HuH-7 (cell line): ENCODE data around the gene CTDNEP1.
A peak's percentile ranks its signal among the peaks of the same experiment; 100 is the strongest.

Experiments used
- DNase-seq: peaks from one replicate; pipeline ENCODE4 v3.0.0; 2011; ENCODE audit warnings: low spot score

Gene CTDNEP1

GRCh38 chr17:7226721-7227710 is 24.5 kb downstream of the CTDNEP1 start:
- DNase-seq, result no peak

- no peak for DNase-seq
These were observed 25.7 kb downstream of the CTDNEP1 start for GRCh38 chr17:7225711-7226331.

- DNase-seq, result no peak
These were observed 26.8 kb downstream of the CTDNEP1 start for GRCh38 chr17:7224661-7225111.

- no peak for DNase-seq
These were observed 27.4 kb downstream of the CTDNEP1 start for GRCh38 chr17:7224110-7224509.

- no peak for DNase-seq
These were observed 28.2 kb downstream of the CTDNEP1 start for GRCh38 chr17:7223375-7223774.

GRCh38 chr17:7222972-7223292 is 28.6 kb downstream of the CTDNEP1 start:
- no peak for DNase-seq

- DNase-seq, result no peak
These were observed 29.2 kb downstream of the CTDNEP1 start for GRCh38 chr17:7222093-7222971.

- DNase-seq, result no peak
These were observed 30.0 kb downstream of the CTDNEP1 start for GRCh38 chr17:7221278-7222092.

GRCh38 chr17:7220593-7221277 is 30.8 kb downstream of the CTDNEP1 start:
- DNase-seq, result no peak

- peak; percentile 78 for DNase-seq
These were observed 31.5 kb downstream of the CTDNEP1 start, which contains the start of the genes ACADVL and DLG4 for GRCh38 chr17:7219812-7220592. Gene ACADVL (plus strand): TSS chr17:7219938. CDS start chr17:7219985, 47 bp downstream. Gene DLG4 (minus strand): TSS chr17:7219836.

GRCh38 chr17:7219229-7219811 is 32.2 kb downstream of the CTDNEP1 start:
- DNase-seq, result no peak

- DNase-seq, result no peak
These were observed 32.8 kb downstream of the CTDNEP1 start for GRCh38 chr17:7218758-7219157.

- no peak for DNase-seq
These were observed 33.4 kb downstream of the CTDNEP1 start for GRCh38 chr17:7218166-7218565.

- DNase-seq, result no peak
These were observed 34.2 kb downstream of the CTDNEP1 start for GRCh38 chr17:7217113-7217987.

- no peak for DNase-seq
These were observed 35.1 kb downstream of the CTDNEP1 start for GRCh38 chr17:7216242-7217112.

- no peak for DNase-seq
These were observed 35.8 kb downstream of the CTDNEP1 start for GRCh38 chr17:7215652-7216180.

GRCh38 chr17:7215136-7215638 is 36.3 kb downstream of the CTDNEP1 start:
- DNase-seq, result no peak
